CD4-positive, alpha-beta T cell treated with Interleukin-2 at 100 ng/mL for 4 hours (primary cell): ENCODE data around the gene MARCHF2.
"Not testable (repeated sequence)": the region's sequence is repeated elsewhere in the genome, so short reads cannot be mapped to it uniquely, and the experiment has no call there.

Source experiments
- DNase-seq: peaks from one replicate; pipeline ENCODE4 v3.0.0-alpha.2; 2020; ENCODE audit warnings: low spot score

Gene MARCHF2

DNA sequence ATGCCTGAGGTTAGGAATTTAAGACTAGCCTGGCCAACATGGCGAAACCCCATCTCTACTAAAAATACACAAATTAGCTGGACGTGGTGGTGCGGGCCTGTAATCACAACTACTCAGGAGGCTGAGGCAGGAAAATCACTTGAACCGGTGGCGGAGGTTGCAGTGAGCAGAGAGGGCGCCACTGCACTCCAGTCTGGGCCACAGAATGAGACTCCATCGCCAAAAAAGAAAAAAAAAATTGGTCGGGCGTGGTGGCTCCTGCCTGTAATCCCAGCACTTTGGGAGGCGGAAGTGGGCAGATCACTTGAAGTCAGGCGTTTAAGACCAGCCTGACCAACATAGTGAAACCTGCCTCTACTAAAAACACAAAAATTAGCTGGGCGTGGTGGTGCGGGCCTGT is 2.4 kb upstream of the MARCHF2 start:
- DNase-seq, result not testable (repeated sequence)

- DNase-seq, result no peak
Measured at GRCh38 chr19:8413629-8413995, 507 bp downstream of the MARCHF2 start.

- no peak for DNase-seq
Measured at GRCh38 chr19:8416796-8417195, 3.7 kb downstream of the MARCHF2 start.

GRCh38 chr19:8421484-8422461 is 8.7 kb downstream of the MARCHF2 start:
- no peak for DNase-seq

DNA sequence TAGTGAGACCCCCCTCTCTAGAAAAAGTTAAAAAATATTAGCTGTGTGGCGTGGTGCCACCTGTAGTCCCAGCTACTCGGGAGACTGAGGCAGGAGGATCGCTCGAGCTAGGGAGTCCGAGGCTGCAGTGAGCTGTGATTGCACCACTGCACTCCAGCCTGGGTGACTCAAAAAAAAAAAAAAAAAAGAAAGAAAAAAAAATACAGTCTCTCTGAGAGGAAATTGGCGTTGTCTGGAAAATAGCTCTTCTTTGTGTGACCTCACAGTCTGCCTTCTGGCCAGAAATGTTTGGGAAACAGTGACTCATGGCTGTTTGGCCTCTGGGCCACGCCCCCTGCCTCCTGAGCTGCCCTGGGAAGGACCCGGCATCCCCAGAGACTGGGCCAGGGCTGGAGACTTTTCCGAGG is 10.7 kb downstream of the MARCHF2 start:
- no peak for DNase-seq

- not testable (repeated sequence) for DNase-seq
Measured at GRCh38 chr19:8425331-8425730, 12.2 kb downstream of the MARCHF2 start.

DNA sequence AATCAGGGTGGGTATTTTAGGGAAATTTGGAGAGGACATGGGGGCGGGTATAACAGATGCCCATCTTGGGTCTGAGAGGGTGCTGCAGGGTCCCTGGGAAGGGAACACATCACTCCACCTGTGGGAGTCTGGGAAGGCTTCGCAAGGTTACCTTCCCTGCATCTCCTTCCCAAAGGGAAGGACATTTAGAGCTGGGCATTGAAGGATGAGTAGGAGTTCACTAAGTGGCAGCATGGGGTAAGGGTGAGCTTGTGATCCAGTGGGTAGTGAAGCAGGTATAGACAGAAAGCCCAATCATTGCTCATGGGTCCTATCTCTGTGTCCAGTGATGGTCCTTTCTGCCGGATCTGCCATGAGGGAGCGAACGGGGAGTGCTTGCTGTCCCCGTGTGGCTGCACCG is 13.2 kb downstream of the MARCHF2 start:
- no peak for DNase-seq

- no peak for DNase-seq
Measured at GRCh38 chr19:8429044-8429443, 15.9 kb downstream of the MARCHF2 start.

GRCh38 chr19:8429826-8430225 is 16.7 kb downstream of the MARCHF2 start:
- DNase-seq, result no peak

DNA sequence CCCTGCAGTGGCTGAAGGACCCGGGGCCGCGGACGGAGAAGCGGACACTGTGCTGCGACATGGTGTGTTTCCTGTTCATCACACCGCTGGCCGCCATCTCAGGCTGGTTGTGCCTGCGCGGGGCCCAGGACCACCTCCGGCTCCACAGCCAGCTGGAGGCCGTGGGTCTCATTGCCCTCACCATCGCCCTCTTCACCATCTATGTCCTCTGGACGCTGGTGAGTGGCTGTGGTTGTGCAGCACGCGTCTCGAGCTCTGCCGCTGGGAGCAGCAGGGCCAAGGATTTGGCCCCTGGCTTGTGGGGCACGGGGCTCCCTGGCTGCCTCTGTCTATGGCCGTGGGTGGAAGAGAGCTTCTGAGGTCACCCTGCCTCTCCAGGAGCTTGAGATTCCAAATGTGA is 17.5 kb downstream of the MARCHF2 start:
- DNase-seq, result no peak

DNA sequence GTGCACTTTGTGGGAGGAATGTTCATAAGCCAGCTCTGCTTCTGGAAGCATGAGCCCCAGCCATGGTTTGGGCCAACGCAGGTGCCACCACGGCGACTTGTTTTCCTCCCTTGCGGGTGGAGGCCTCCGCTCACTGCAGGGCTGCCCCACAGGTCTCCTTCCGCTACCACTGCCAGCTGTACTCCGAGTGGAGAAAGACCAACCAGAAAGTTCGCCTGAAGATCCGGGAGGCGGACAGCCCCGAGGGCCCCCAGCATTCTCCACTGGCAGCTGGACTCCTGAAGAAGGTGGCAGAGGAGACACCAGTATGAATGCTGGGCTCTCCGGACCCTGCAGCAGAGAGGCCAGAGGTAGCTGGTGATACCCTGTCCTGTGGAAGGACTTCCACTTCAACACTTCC is 25.1 kb downstream of the MARCHF2 start:
- DNase-seq, result no peak

DNA sequence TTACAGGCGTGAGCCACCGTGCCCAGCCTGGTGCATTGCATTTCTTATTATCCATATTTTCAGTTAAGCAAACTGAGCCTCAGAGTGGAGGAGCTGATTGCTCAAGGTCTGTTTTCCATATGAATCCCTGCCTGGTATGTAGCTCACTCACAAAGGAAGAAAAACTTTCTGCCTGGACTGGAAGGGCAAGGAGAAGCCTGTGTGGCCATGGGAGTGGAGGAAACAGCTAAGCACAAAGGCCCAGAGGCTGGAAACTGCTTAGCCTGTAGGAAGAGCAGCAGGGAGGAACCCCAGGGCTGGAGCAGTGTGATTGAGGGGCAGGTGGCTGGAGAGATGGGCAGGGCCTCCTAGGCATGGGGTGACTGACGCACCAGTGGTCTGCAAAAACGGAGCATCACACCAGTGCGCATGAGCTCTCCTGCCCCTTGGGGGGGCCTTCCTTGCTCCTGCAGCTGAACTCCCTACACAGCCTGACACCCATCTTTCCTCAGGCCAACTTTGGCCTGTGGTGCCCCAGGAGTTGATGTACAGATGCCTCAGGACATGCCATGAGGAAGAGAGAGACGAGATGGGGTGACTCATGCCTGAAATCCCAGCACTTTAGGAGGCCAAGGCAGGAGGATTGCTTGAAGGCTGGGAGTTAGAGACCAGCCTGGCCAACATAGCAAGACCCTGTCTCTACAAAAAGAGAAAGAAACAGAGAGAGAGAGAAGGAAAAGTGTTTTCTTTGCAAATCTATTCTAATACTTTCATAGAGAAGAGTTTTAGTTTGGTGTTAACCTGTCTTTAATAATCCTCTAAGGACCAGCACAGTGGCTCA is 28.8 kb downstream of the MARCHF2 start:
- DNase-seq, result no peak

- not testable (repeated sequence) for DNase-seq
Measured at GRCh38 chr19:8444140-8444676, 31.1 kb downstream of the MARCHF2 start.

DNA sequence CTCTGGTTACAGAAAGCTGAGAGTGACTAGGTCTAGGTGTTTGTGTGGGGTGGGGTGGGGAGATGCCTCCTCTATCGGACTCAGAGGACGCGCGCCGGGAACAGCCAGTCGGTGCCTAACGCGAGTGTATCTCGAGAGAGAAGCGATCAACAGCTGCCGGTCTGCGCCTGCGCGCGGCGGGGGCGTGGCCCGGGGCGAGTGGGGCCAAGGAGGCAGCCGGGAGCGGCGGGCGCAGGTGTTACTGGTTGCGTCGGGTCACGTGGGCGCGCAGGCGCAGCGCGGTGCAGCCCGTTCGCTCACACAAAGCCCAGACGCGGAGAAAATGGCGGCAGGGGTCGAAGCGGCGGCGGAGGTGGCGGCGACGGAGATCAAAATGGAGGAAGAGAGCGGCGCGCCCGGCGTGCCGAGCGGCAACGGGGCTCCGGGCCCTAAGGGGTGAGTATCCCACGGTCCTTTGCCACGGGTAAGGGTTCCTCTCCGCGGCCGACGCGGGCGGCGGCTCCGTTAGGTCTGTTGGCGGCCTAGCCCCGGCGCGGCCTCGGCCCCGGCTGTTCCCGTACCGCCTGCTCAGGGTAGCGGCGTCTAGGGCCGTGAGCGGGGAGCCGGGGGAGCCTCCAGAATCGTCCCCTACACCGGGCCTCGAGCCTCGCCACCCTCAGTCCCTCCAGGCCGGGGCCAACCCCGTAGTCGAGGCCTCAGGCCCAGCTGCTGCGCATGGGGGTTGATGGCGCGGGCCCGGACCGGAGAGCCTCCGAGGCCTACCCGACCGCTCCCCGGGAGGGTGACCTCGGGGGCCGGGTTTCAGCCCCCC is 31.8 kb downstream of the MARCHF2 start, which contains the start of gene HNRNPM:
Gene HNRNPM (plus strand): TSS at position 299 of the 811 bp plus-strand sequence. CDS start 24 bp downstream, at position 323.
- DNase-seq, result peak; percentile 100

DNA sequence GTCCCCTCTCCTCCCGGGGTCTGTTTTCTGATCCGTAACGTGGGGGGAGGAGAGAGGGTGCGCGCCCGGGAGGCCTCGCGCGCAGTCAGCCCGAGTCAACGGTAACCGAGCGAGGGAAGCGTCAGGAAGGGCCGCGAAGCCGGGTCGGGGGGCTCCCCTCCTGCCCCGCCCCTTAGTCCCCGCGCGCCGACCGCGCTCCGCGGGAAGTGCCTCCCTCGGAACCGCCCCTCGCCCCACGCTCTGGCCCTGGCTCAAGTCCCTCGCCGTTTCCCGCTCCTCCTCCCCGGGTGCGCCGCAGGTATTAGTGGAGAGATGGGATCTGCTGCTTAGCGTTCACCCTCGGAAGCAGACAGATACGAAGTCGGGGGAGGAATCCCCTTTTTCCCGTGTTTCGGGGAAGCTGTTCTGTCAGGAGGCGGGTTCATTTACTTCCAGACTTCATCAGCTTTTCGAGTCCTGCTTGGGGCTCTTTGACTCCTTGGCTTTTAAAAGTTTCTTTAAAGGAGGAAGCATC is 32.4 kb downstream of the MARCHF2 start:
- peak; percentile 24 for DNase-seq

DNA sequence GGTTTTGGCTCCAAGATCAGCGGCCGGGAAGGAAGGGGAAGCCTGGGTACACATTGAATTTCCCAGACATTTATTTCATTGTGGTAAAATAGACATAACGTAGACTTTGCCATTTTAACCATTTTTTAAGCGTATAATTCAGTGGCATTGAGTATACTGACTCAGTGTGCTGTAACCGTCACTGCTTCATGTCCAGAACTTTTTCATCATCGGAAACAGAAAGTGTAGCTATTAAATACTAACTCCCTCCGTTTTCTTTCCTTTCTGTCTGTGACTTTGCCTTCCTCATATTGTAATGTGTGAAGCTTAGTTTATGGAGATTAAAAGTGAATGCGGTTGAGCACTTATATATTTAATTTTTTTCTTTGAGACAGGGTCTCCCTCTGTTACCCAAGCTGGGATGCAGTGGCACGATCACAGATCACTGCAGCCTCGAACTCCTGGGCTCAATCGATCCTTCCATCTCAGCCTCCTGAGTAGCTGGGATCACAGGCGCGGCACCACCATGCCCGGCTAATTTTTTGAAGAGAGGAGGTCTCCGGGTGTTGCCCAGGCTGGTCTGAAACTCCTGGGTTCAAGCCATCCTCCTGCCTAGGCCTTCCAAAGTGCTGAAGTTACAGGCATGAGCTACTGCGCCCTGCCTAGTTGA is 33.1 kb downstream of the MARCHF2 start:
- DNase-seq, result no peak

DNA sequence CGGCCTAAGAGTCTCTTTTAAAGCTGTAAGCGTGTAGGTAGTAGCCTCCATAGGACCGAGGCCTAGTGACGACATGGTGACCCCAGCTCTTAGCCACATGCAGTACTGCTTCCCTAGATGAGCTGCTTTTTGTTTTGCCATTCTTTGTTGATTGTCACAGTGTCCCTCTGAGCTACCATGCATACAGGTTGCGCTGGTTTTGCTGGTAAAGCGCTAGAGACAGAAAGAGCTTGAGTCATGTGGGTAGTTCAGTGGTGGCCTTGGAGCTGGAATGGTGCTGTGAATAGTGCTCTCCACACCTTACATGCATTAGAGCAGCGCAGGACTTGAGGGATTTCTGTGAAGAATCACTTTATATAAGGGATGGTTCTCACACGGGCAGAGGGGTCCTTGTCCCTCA is 36.7 kb downstream of the MARCHF2 start:
- DNase-seq, result no peak

- no peak for DNase-seq
Measured at GRCh38 chr19:8451377-8451776, 38.3 kb downstream of the MARCHF2 start.

DNA sequence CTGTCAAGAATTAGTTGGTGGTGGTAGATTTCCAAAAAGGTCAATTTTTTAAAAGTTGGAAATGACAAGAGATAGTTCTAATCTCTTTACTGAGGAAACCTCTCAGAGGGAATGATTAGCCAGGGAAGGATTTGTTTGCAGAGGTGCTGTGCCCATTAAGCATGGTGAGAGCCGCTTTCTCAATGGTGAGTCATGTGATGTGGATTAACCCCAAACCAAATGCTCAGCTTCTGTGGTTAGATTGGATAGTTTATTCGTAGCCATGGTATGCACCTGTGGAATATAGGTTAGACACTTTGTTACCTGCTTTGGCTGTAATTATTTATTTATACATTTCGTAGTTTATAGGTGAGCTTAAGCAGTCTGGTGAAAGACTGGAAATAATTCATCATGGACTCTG is 38.8 kb downstream of the MARCHF2 start:
- peak; percentile 40 for DNase-seq

- no peak for DNase-seq
Measured at GRCh38 chr19:8452446-8453123, 39.5 kb downstream of the MARCHF2 start.
